ENCODE data around the gene VPS26B.
"Not testable (repeated sequence)": the region's sequence is repeated elsewhere in the genome, so short reads cannot be mapped to it uniquely, and the experiment has no call there.

Gene VPS26B

GRCh38 chr11:134273317-134273712 lies 48.8 kb downstream of the VPS26B start:
- peaks cover 18% of the 10 kb centered on the region for H3K27me3 Mint-ChIP-seq
- DNase-seq, result no peak
- H3K27ac Mint-ChIP-seq, result no peak overlapping the region
- H3K9me3 Mint-ChIP-seq, result no peaks in the 10 kb centered on the region
- peak overlapping the region; percentile 27 for H3K4me3 Mint-ChIP-seq
- peaks cover 69% of the 10 kb centered on the region for H3K4me1 Mint-ChIP-seq
- CTCF ChIA-PET, result interaction anchor here (1.0 to 6.7 kb wide), 4 partner anchors 10 to 87 kb away, joined by 3 to 68 read pairs (median 3); no protein-coding TSS in a partner anchor
- H3K36me3 Mint-ChIP-seq, result peaks cover 31% of the 10 kb centered on the region

- CTCF ChIA-PET, result interaction anchor here (6.7 kb wide), 1 partner anchor 12 kb away, joined by 68 read pairs; no protein-coding TSS in a partner anchor
- DNase-seq, result no peak
- Mint-ChIP-seq H3K27me3 (peaks cover 21% of the 10 kb centered on the region), H3K4me3 (peak overlapping the region; percentile 94), H3K36me3 (peaks cover 36% of the 10 kb centered on the region), H3K4me1 (peaks cover 67% of the 10 kb centered on the region), H3K27ac (peak overlapping the region; percentile 97), H3K9me3 (peaks cover 4% of the 10 kb centered on the region)
Measured at GRCh38 chr11:134275188-134275533, 50.7 kb downstream of the VPS26B start.

GRCh38 chr11:134275534-134276395 lies 51.3 kb downstream of the VPS26B start, which contains the start of gene GLB1L3:
TSS of gene GLB1L3 (plus strand) at chr11:134276379. CDS start at chr11:134276741, 362 bp downstream.
- H3K27ac Mint-ChIP-seq, result peak within 1 kb of the TSS; percentile 97
- H3K4me3 Mint-ChIP-seq, result peak within 1 kb of the TSS; percentile 94
- H3K4me1 Mint-ChIP-seq, result peaks cover 61% of the 10 kb centered on the region
- H3K36me3 Mint-ChIP-seq, result peaks cover 33% of the 10 kb centered on the region
- peaks cover 21% of the 10 kb centered on the region for H3K27me3 Mint-ChIP-seq
- CTCF ChIA-PET, result interaction anchor here (0.6 to 6.7 kb wide), 7 partner anchors 13 to 74 kb away, joined by 3 to 68 read pairs (median 4); no protein-coding TSS in a partner anchor
- peaks cover 4% of the 10 kb centered on the region for H3K9me3 Mint-ChIP-seq
- DNase-seq, result peak; percentile 91

GRCh38 chr11:134276396-134277182 lies 52.1 kb downstream of the VPS26B start:
- Mint-ChIP-seq H3K4me1 (peaks cover 53% of the 10 kb centered on the region), H3K36me3 (peaks cover 28% of the 10 kb centered on the region), H3K27me3 (peaks cover 21% of the 10 kb centered on the region), H3K27ac (peak overlapping the region; percentile 97), H3K9me3 (peaks cover 4% of the 10 kb centered on the region), H3K4me3 (peak overlapping the region; percentile 94)
- CTCF ChIA-PET, result interaction anchor here (0.9 to 6.7 kb wide), 6 partner anchors 14 to 73 kb away, joined by 3 to 68 read pairs (median 4); no protein-coding TSS in a partner anchor
- peak; percentile 27 for DNase-seq

GRCh38 chr11:134277183-134278001 lies 52.9 kb downstream of the VPS26B start:
- Mint-ChIP-seq H3K27ac (peak overlapping the region; percentile 11), H3K9me3 (peaks cover 4% of the 10 kb centered on the region), H3K4me1 (peaks cover 48% of the 10 kb centered on the region), H3K36me3 (peaks cover 26% of the 10 kb centered on the region), H3K27me3 (peaks cover 21% of the 10 kb centered on the region), H3K4me3 (peak overlapping the region; percentile 80)
- CTCF ChIA-PET, result interaction anchor here (1.1 to 6.7 kb wide), 3 partner anchors 14 to 56 kb away, joined by 3 to 68 read pairs (median 12); no protein-coding TSS in a partner anchor
- no peak for DNase-seq

- Mint-ChIP-seq H3K27me3 (peaks cover 21% of the 10 kb centered on the region), H3K36me3 (peaks cover 16% of the 10 kb centered on the region), H3K4me1 (peaks cover 39% of the 10 kb centered on the region), H3K4me3 (no peak overlapping the region), H3K27ac (no peak overlapping the region), H3K9me3 (peaks cover 4% of the 10 kb centered on the region)
- CTCF ChIA-PET, result interaction anchor here (1.2 to 1.9 kb wide), 3 partner anchors 8 to 81 kb away, joined by 3 to 12 read pairs (median 6); no protein-coding TSS in a partner anchor
- DNase-seq, result no peak
Measured at GRCh38 chr11:134278356-134278755, 53.9 kb downstream of the VPS26B start.

- H3K4me3 Mint-ChIP-seq, CTCF ChIA-PET, H3K9me3 Mint-ChIP-seq, H3K27ac Mint-ChIP-seq, DNase-seq: not testable (repeated sequence)
- Mint-ChIP-seq H3K36me3 (peaks cover 14% of the 10 kb centered on the region), H3K4me1 (peaks cover 17% of the 10 kb centered on the region), H3K27me3 (peaks cover 16% of the 10 kb centered on the region)
Measured at GRCh38 chr11:134281635-134282034, 57.2 kb downstream of the VPS26B start.

- Mint-ChIP-seq H3K4me1 (peaks cover 13% of the 10 kb centered on the region), H3K36me3 (peaks cover 11% of the 10 kb centered on the region), H3K27ac (no peak overlapping the region), H3K4me3 (no peak overlapping the region), H3K9me3 (peaks cover 4% of the 10 kb centered on the region), H3K27me3 (peaks cover 11% of the 10 kb centered on the region)
- no peak for DNase-seq
- CTCF ChIA-PET, result interaction anchor here (1.4 kb wide), 1 partner anchor 9 kb away, joined by 3 read pairs; no protein-coding TSS in a partner anchor
Measured at GRCh38 chr11:134282121-134283045, 57.9 kb downstream of the VPS26B start.

GRCh38 chr11:134283461-134284230 lies 59.2 kb downstream of the VPS26B start:
- CTCF ChIA-PET, result interaction anchor here (1.4 kb wide), 1 partner anchor 10 kb away, joined by 3 read pairs; no protein-coding TSS in a partner anchor
- Mint-ChIP-seq H3K27ac (no peak overlapping the region), H3K27me3 (no peaks in the 10 kb centered on the region), H3K36me3 (peaks cover 7% of the 10 kb centered on the region), H3K4me3 (no peak overlapping the region), H3K4me1 (peaks cover 9% of the 10 kb centered on the region), H3K9me3 (peaks cover 1% of the 10 kb centered on the region)
- DNase-seq, result no peak

GRCh38 chr11:134284349-134284748 lies 59.9 kb downstream of the VPS26B start:
- H3K36me3 Mint-ChIP-seq, H3K4me3 Mint-ChIP-seq, DNase-seq, H3K9me3 Mint-ChIP-seq, H3K4me1 Mint-ChIP-seq, CTCF ChIA-PET, H3K27me3 Mint-ChIP-seq, H3K27ac Mint-ChIP-seq: not testable (repeated sequence)

- Mint-ChIP-seq H3K4me3 (no peak overlapping the region), H3K9me3 (no peaks in the 10 kb centered on the region), H3K4me1 (no peaks in the 10 kb centered on the region), H3K27me3 (no peaks in the 10 kb centered on the region), H3K36me3 (peaks cover 3% of the 10 kb centered on the region), H3K27ac (no peak overlapping the region)
- no peak for DNase-seq
- CTCF ChIA-PET, result interaction anchor here (1.8 kb wide), 1 partner anchor 12 kb away, joined by 4 read pairs; no protein-coding TSS in a partner anchor
Measured at GRCh38 chr11:134287561-134287960, 63.1 kb downstream of the VPS26B start.

- Mint-ChIP-seq H3K4me1 (no peaks in the 10 kb centered on the region), H3K27me3 (no peaks in the 10 kb centered on the region), H3K4me3 (no peak overlapping the region), H3K36me3 (peaks cover 3% of the 10 kb centered on the region), H3K9me3 (no peaks in the 10 kb centered on the region), H3K27ac (no peak overlapping the region)
- no peak for DNase-seq
- CTCF ChIA-PET, result interaction anchor here (1.8 kb wide), 1 partner anchor 13 kb away, joined by 4 read pairs; no protein-coding TSS in a partner anchor
Measured at GRCh38 chr11:134288486-134288885, 64.0 kb downstream of the VPS26B start.
